Naive thymus-derived CD4-positive, alpha-beta T cell (primary cell): ENCODE measurements around the gene PSMB10. TPM values are rescaled to one million over a fixed set of nuclear protein-coding genes. Genes with fewer than 3 reads are reported as not detected.

Experiments used
- ATAC-seq: fragments of 150-1000 bp; cut with Tn5 transposase; 2 replicates; pipeline ENCODE4 v1.10.0; 2021; ENCODE audit warnings: mild to moderate bottlenecking, moderate library complexity
- CTCF ChIA-PET: fragments of 350-600 bp; sonication (Branson Sonifier 250); formaldehyde crosslinking; loops from one replicate; lab custom pipeline; 2021; ENCODE audit warnings: antibody characterized with exemption; lab: Charles Lee
- POLR2A ChIA-PET: fragments of 350-600 bp; sonication (Branson Sonifier 250); formaldehyde crosslinking; loops from one replicate; lab custom pipeline; 2021; ENCODE audit warnings: antibody characterized with exemption, inconsistent platforms; lab: Charles Lee
- DNase-seq, 9 donors: peaks; one replicate each; pipeline versions ENCODE4 v3.0.0 to v3.0.0-alpha.2; 2020 to 2022; ENCODE audit warnings: mixed read lengths in 1 of 9
- H3K27ac ChIP-seq: one replicate; pipeline ENCODE4 v1.7.0; 2013; ENCODE audit warnings: mild to moderate bottlenecking, low read depth, low read length, moderate library complexity
- H3K27me3 ChIP-seq, 2 donors: one replicate each; pipeline ENCODE4 v1.7.0; 2013; ENCODE audit warnings: low read length in 2 of 2, mild to moderate bottlenecking in 2 of 2, moderate library complexity in 2 of 2; ENCODE audit not compliant: control insufficient read depth in 2 of 2, insufficient read depth in 2 of 2
- H3K36me3 ChIP-seq, 3 experiments: 1 replicate in 2 of 3; 2 replicates in 1 of 3; pipeline ENCODE4 v1.7.0; 2013; ENCODE audit warnings: low read length in 3 of 3, mild to moderate bottlenecking in 3 of 3, moderate library complexity in 1 of 3; ENCODE audit not compliant: insufficient read depth in 3 of 3, control insufficient read depth in 2 of 3
- H3K4me1 ChIP-seq, 2 donors: one replicate each; pipeline ENCODE4 v1.7.0; 2013; ENCODE audit warnings: low read length in 2 of 2, mild to moderate bottlenecking in 2 of 2, moderate library complexity in 1 of 2; ENCODE audit not compliant: control insufficient read depth in 2 of 2, insufficient read depth in 2 of 2
- H3K4me3 ChIP-seq: 2 replicates; pipeline ENCODE4 v1.7.0; 2013; ENCODE audit warnings: mild to moderate bottlenecking, low read length
- H3K9me3 ChIP-seq, 3 experiments: 1 replicate in 2 of 3; 2 replicates in 1 of 3; pipeline ENCODE4 v1.7.0; 2013; ENCODE audit warnings: low read length in 3 of 3; ENCODE audit not compliant: control insufficient read depth in 2 of 3
- H3K27ac Mint-ChIP-seq, 9 donors: one replicate each; pipeline ENCODE4 v1.8.0; 2020 to 2022; ENCODE audit warnings: mixed read lengths in 9 of 9, mild to moderate bottlenecking in 8 of 9, moderate library complexity in 5 of 9, inconsistent platforms in 2 of 9
- H3K27me3 Mint-ChIP-seq, 5 donors: one replicate each; pipeline ENCODE4 v1.8.0; 2021 to 2022; ENCODE audit warnings: mixed read lengths in 5 of 5, mild to moderate bottlenecking in 1 of 5
- H3K36me3 Mint-ChIP-seq, 5 donors: one replicate each; pipeline ENCODE4 v1.8.0; 2020 to 2022; ENCODE audit warnings: mixed read lengths in 5 of 5, mild to moderate bottlenecking in 3 of 5, inconsistent platforms in 1 of 5
- H3K4me1 Mint-ChIP-seq, 7 donors: one replicate each; pipeline ENCODE4 v1.8.0; 2020 to 2022; ENCODE audit warnings: mixed read lengths in 7 of 7, mild to moderate bottlenecking in 3 of 7, inconsistent platforms in 1 of 7
- H3K4me3 Mint-ChIP-seq, 10 donors: one replicate each; pipeline ENCODE4 v1.8.0; 2020 to 2022; ENCODE audit warnings: mild to moderate bottlenecking in 10 of 10, mixed read lengths in 10 of 10, moderate library complexity in 6 of 10, inconsistent platforms in 2 of 10
- H3K9me3 Mint-ChIP-seq, 11 donors: one replicate each; pipeline ENCODE4 v1.8.0; 2020 to 2022; ENCODE audit warnings: mixed read lengths in 11 of 11, mild to moderate bottlenecking in 4 of 11, inconsistent platforms in 1 of 11, moderate library complexity in 1 of 11
- intact Hi-C, 2 donors: fragments of 100-400 bp; cut with micrococcal nuclease; formaldehyde crosslinking; loops; one replicate each; pipeline ENCODE4 v1.15.1; 2023
- polyA plus RNA-seq, 2 donors: library from polyadenylated mRNA; unstranded; fragments of 300-500 nt; fragmentation: Illumina TruSeq; gene quantifications; one replicate each; pipeline ENCODE4 v1.2.3, GENCODE V29; 2021
- total RNA-seq, 6 experiments: library from RNA in 5 of 6; stranded (reverse) in 5 of 6; gene quantifications; 1 replicate in 5 of 6; 2 replicates in 1 of 6; pipeline ENCODE4 v1.2.3 and lab custom pipeline; 2021 to 2026

PSMB10 gene
- total and polyA plus RNA-seq, 7 experiments from 2014 or later = 101 to 542 (median 144) TPM

DNA sequence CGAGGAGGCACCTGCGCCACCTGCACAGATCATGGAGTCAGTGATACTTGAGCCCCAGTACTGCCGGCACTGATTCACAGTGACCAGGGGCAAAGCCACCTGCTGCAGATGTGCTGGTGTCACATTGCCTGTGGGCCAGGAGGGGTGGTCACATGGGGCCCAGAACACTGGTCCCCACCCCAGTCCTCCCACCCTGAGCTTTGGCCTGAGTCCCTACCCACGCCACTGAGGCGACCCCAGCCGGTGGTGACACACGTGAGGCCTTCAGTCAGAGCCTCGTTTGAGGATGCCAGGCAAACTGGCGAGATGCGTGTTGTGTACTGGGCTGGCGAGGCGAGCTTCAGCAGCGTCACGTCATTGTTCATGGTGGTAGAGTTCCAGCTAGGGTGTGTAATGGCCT is 6.5 kb downstream of the PSMB10 start:
- CTCF ChIA-PET = interaction anchor here (0.5 to 1.4 kb wide), 3 partner anchors 9 to 54 kb away, joined by 3 read pairs; no protein-coding TSS in a partner anchor
- no peak for DNase-seq
- Mint-ChIP-seq H3K4me1 (peaks cover 4 to 21% (median 14%) of the 10 kb centered on the region in 7 donors), H3K27me3 (no peaks in the 10 kb centered on the region), H3K4me3 (no peak overlapping the region), H3K9me3 (no peaks in the 10 kb centered on the region), H3K36me3 (peaks cover 0 to 19% (median 6%) of the 10 kb centered on the region in 5 donors), H3K27ac (no peak overlapping the region)
- Histone ChIP-seq H3K9me3 (no peaks in the 10 kb centered on the region), H3K4me1 (peaks cover 5 to 8% of the 10 kb centered on the region in 2 donors), H3K27ac (no peak overlapping the region), H3K4me3 (no peak overlapping the region), H3K27me3 (no peaks in the 10 kb centered on the region), H3K36me3 (peaks cover 17 to 75% (median 19%) of the 10 kb centered on the region in 3 experiments)
- POLR2A ChIA-PET = interaction anchor here (1.1 kb wide), 1 partner anchor 8 kb away, joined by 5 read pairs; no protein-coding TSS in a partner anchor
- no peak for ATAC-seq
- intact Hi-C loops = no loop called here

DNA sequence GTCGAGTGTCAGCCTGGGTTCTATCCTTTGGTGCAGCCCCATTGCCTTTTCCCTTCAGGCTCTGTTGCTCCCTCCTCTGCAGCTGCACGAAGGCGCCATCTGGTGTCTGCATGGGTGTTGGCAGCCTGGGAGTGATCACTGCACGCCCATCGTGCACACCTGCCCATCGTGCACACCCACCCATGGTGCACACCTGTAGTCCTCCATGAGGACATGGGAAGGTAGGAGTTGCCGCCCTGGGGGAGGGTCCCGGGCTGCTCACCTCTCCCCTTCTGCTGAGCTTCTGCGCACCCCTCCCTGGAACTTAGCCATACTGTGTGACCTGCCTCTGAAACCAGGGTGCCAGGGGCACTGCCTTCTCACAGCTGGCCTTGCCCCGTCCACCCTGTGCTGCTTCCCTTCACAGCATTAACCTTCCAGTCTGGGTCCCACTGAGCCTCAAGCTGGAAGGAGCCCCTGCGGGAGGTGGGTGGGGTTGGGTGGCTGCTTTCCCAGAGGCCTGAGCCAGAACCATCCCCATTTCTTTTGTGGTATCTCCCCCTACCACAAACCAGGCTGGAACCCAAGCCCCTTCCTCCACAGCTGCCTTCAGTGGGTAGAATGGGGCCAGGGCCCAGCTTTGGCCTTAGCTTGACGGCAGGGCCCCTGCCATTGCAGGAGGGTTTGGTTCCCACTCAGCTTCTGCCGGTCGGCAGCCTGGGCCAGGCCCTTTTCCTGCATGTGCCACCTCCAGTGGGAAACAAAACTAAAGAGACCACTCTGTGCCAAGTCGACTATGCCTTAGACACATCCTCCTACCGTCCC is 7.9 kb downstream of the PSMB10 start:
- ATAC-seq = peak; percentile 86
- DNase-seq = peak; percentile 53 to 77 (median 73)
- H3K36me3 Mint-ChIP-seq = peaks cover 0 to 10% (median 1%) of the 10 kb centered on the region in 5 donors
- H3K27me3 ChIP-seq = no peaks in the 10 kb centered on the region
- POLR2A ChIA-PET = interaction anchor here (0.6 to 1.0 kb wide), 4 partner anchors 21 to 112 kb away, joined by 3 to 4 read pairs (median 3); partner anchors contain the start of gene CENPT
- peaks cover 3 to 61% (median 5%) of the 10 kb centered on the region in 3 experiments for H3K36me3 ChIP-seq
- peaks cover 0 to 10% (median 7%) of the 10 kb centered on the region in 7 donors for H3K4me1 Mint-ChIP-seq
- CTCF ChIA-PET = interaction anchor here (0.6 to 2.2 kb wide), 7 partner anchors 10 to 408 kb away, joined by 3 to 16 read pairs (median 3); partner anchors contain the start of gene NRN1L
- intact Hi-C loops = loop anchor here (1.0 kb wide), 4 partner anchors 45 to 407 kb away; no protein-coding TSS in a partner anchor
- H3K9me3 Mint-ChIP-seq = no peaks in the 10 kb centered on the region
- H3K27me3 Mint-ChIP-seq = no peaks in the 10 kb centered on the region
- peak overlapping the region in 1 of 10 donors; percentile 45 for H3K4me3 Mint-ChIP-seq
- H3K27ac Mint-ChIP-seq = peak overlapping the region in 4 of 9 donors; percentile 6 to 67 (median 56)
- H3K4me3 ChIP-seq = no peak overlapping the region
- no peaks in the 10 kb centered on the region for H3K9me3 ChIP-seq
- H3K27ac ChIP-seq = no peak overlapping the region
- no peaks in the 10 kb centered on the region for H3K4me1 ChIP-seq

DNA sequence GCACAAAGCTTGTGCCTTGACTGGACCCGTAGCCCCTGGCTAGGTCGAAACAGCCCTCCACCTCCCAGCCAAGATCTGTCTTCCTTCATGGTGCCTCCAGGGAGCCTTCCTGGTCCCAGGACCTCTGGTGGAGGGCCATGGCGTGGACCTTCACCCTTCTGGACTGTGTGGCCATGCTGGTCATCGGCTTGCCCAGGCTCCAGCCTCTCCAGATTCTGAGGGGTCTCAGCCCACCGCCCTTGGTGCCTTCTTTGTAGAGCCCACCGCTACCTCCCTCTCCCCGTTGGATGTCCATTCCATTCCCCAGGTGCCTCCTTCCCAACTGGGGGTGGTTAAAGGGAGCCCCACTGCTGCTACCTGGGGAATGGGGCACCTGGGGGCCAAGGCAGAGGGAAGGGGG is 8.5 kb downstream of the PSMB10 start:
- H3K27me3 Mint-ChIP-seq = no peaks in the 10 kb centered on the region
- Histone ChIP-seq H3K4me1 (no peaks in the 10 kb centered on the region), H3K9me3 (no peaks in the 10 kb centered on the region), H3K36me3 (peaks cover 0 to 62% (median 0%) of the 10 kb centered on the region in 3 experiments), H3K27ac (no peak overlapping the region), H3K27me3 (no peaks in the 10 kb centered on the region), H3K4me3 (no peak overlapping the region)
- intact Hi-C loops = loop anchor here (1.0 kb wide), 4 partner anchors 45 to 407 kb away; no protein-coding TSS in a partner anchor
- DNase-seq = peak in 1 of 9 donors; percentile 16
- peak overlapping the region in 5 of 9 donors; percentile 6 to 67 (median 63) for H3K27ac Mint-ChIP-seq
- ATAC-seq = no peak
- peaks cover 0 to 10% (median 0%) of the 10 kb centered on the region in 5 donors for H3K36me3 Mint-ChIP-seq
- H3K4me1 Mint-ChIP-seq = peaks cover 0 to 10% (median 7%) of the 10 kb centered on the region in 7 donors
- ChIA-PET CTCF (interaction anchor here (0.6 to 2.2 kb wide), 5 partner anchors 13 to 407 kb away, joined by 3 to 16 read pairs (median 6); partner anchors contain the start of gene NRN1L), POLR2A (interaction anchor here (0.6 to 1.0 kb wide), 5 partner anchors 16 to 113 kb away, joined by 3 to 4 read pairs (median 3); partner anchors contain the start of gene CENPT)
- no peaks in the 10 kb centered on the region for H3K9me3 Mint-ChIP-seq
- no peak overlapping the region for H3K4me3 Mint-ChIP-seq

DNA sequence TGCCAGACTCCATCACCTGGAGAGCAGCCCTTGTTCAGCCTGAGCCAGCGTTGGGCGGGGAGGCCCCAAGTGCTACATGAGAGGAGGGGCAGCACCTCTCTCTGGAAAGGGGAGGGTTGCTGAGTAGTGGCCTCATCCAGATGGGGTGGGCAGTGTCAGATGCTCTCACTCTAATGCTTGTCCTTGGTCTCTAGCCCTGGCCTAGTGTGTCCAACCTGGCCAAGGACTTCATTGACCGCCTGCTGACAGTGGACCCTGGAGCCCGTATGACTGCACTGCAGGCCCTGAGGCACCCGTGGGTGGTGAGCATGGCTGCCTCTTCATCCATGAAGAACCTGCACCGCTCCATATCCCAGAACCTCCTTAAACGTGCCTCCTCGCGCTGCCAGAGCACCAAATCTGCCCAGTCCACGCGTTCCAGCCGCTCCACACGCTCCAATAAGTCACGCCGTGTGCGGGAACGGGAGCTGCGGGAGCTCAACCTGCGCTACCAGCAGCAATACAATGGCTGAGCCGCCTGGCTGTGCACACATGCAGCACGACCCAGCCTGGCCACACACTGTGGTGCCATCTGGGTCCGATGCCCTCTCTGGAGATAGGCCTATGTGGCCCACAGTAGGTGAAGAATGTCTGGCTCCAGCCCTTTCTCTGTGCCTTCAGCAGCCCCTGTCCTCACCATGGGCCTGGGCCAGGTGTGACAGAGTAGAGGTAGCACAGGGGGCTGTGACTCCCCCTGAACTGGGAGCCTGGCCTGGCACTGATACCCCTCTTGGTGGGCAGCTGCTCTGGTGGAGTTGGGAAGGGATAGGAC is 9.3 kb downstream of the PSMB10 start:
- Histone ChIP-seq H3K9me3 (no peaks in the 10 kb centered on the region), H3K36me3 (peaks cover 0 to 65% (median 0%) of the 10 kb centered on the region in 3 experiments), H3K4me3 (no peak overlapping the region), H3K27me3 (no peaks in the 10 kb centered on the region), H3K27ac (no peak overlapping the region), H3K4me1 (no peaks in the 10 kb centered on the region)
- H3K9me3 Mint-ChIP-seq = no peaks in the 10 kb centered on the region
- H3K27ac Mint-ChIP-seq = peak overlapping the region in 2 of 9 donors; percentile 63 to 86
- H3K4me3 Mint-ChIP-seq = no peak overlapping the region
- H3K4me1 Mint-ChIP-seq = peaks cover 0 to 14% (median 7%) of the 10 kb centered on the region in 7 donors
- POLR2A ChIA-PET = interaction anchor here (0.6 to 1.0 kb wide), 2 partner anchors 16 to 85 kb away, joined by 3 to 4 read pairs; no protein-coding TSS in a partner anchor
- peaks cover 0 to 8% (median 0%) of the 10 kb centered on the region in 5 donors for H3K36me3 Mint-ChIP-seq
- H3K27me3 Mint-ChIP-seq = no peaks in the 10 kb centered on the region
- DNase-seq (no peak), ATAC-seq (no peak)
- intact Hi-C loops = no loop called here
- CTCF ChIA-PET = interaction anchor here (0.6 to 2.2 kb wide), 5 partner anchors 12 to 406 kb away, joined by 3 to 9 read pairs (median 6); partner anchors contain the start of gene NRN1L

DNA sequence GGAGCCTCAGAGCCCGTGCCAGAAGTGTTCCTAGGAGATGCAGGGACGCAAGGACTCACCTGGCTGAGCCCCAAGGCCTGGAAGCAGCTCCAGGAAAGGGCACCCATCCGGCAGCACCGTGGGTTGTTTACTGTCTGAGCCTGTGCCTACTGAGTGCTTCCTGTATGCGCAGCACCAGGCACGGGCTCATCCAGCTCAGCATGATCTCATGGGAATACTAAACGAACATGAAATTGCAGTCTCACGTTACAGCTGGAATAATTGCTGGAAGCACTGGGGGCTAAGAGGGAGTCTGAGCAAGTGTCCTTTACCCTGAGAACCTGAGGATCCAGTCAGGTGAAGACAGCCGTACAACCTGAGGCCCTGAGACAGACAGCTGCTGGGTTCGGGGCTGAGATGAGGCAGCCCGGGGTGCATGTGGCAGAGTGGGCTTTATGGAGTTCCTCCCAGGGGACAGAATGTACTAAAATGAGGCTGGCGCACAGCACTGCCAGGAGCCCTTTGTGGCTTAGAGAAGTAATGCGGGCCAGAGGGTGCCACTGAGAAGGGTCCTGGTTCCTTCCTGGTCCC is 10.4 kb downstream of the PSMB10 start:
- Mint-ChIP-seq H3K4me1 (peaks cover 0 to 22% (median 12%) of the 10 kb centered on the region in 7 donors), H3K4me3 (peak overlapping the region in 2 of 10 donors; percentile 20 to 24), H3K36me3 (peaks cover 0 to 4% (median 0%) of the 10 kb centered on the region in 5 donors), H3K9me3 (no peaks in the 10 kb centered on the region), H3K27me3 (no peaks in the 10 kb centered on the region), H3K27ac (peak overlapping the region in 4 of 9 donors; percentile 14 to 86 (median 55))
- no peak for ATAC-seq
- Histone ChIP-seq H3K4me1 (no peaks in the 10 kb centered on the region), H3K9me3 (no peaks in the 10 kb centered on the region), H3K27ac (no peak overlapping the region), H3K36me3 (peaks cover 0 to 59% (median 0%) of the 10 kb centered on the region in 3 experiments), H3K4me3 (no peak overlapping the region), H3K27me3 (no peaks in the 10 kb centered on the region)
- POLR2A ChIA-PET = interaction anchor here (0.6 to 0.8 kb wide), 2 partner anchors 32 to 362 kb away, joined by 3 read pairs; no protein-coding TSS in a partner anchor
- no peak for DNase-seq
- intact Hi-C loops = no loop called here
- CTCF ChIA-PET = interaction anchor here (0.6 to 1.9 kb wide), 5 partner anchors 43 to 405 kb away, joined by 3 to 7 read pairs (median 3); partner anchors contain the start of genes DDX28 and DUS2
